Sigmoid colon (tissue), 7 donors: ENCODE measurements around the gene SLIT3. TPM values are rescaled to one million over a fixed set of nuclear protein-coding genes. Genes with fewer than 3 reads are reported as not detected.
A peak's percentile ranks its signal among the peaks of the same experiment; 100 is the strongest.

Experiments used
- DNase-seq: peaks from one replicate; pipeline ENCODE4 v3.0.0-alpha.2; 2019
- H3K27ac ChIP-seq, 4 donors: fragments of 200-600 bp; sonication (generic); one replicate each; pipeline ENCODE4 v1.5.1; 2016 to 2019; ENCODE audit warnings: mild to moderate bottlenecking in 1 of 4
- H3K27me3 ChIP-seq, 3 donors: fragments of 200-600 bp; sonication (generic); one replicate each; pipeline ENCODE4 v1.5.1; 2019; ENCODE audit warnings: mild to moderate bottlenecking in 1 of 3
- H3K36me3 ChIP-seq, 4 donors: fragments of 200-600 bp; sonication (generic); one replicate each; pipeline ENCODE4 v1.5.1; 2016 to 2019
- H3K4me1 ChIP-seq, 4 donors: fragments of 200-600 bp; sonication (generic); one replicate each; pipeline ENCODE4 v1.5.1; 2017 to 2019
- H3K4me3 ChIP-seq, 4 donors: fragments of 200-600 bp; sonication (generic); one replicate each; pipeline ENCODE4 v1.5.1; 2017 to 2019; ENCODE audit warnings: mild to moderate bottlenecking in 2 of 4, moderate library complexity in 1 of 4
- H3K9me3 ChIP-seq, 4 donors: fragments of 200-600 bp in 3 of 4; sonication (generic) in 3 of 4; one replicate each; pipeline versions ENCODE4 v1.5.1 to v1.6.1; 2013 to 2019
- EP300 ChIP-seq, 4 donors: sonication (generic); formaldehyde crosslinking; IDR thresholded peaks; one replicate each; pipeline ENCODE4 v1.6.1; 2017; ENCODE audit warnings: antibody characterized with exemption in 4 of 4
- POLR2A ChIP-seq, 2 donors: fragments of 450-650 bp; IDR thresholded peaks; one replicate each; pipeline ENCODE4 v1.6.1; 2016; ENCODE audit warnings: antibody characterized with exemption in 2 of 2, mild to moderate bottlenecking in 2 of 2, moderate library complexity in 2 of 2
- POLR2AphosphoS5 ChIP-seq, 4 donors: sonication (generic); formaldehyde crosslinking; IDR thresholded peaks; one replicate each; pipeline ENCODE4 v1.6.1; 2017; ENCODE audit warnings: antibody characterized with exemption in 4 of 4
- WGBS, 2 donors: extraction: QIAGEN DNeasy Blood & Tissue Kit; methylation state at CpG; one replicate each; pipeline ENCODE4 v1.1.7; 2013; 5-methylcytosine and 5-hydroxymethylcytosine counted together
- intact Hi-C: fragments of 100-400 bp; cut with DNase I; formaldehyde crosslinking; loops from one replicate; pipeline ENCODE4 v1.15.1; 2023
- polyA plus RNA-seq, 3 donors: library from polyadenylated mRNA; stranded (reverse); fragments of 200-250 nt; gene quantifications; one replicate each; pipeline ENCODE4 v1.2.3, GENCODE V29; 2013
- total RNA-seq, 4 donors: library from RNA; depleted of rRNA; stranded (reverse); fragments of >200 nt; gene quantifications; one replicate each; pipeline ENCODE4 v1.1.0, GENCODE V29; 2016
- TF ChIP-seq, protein P1 (sequence below), 4 experiments: fragments of 450-650 bp in 3 of 4; fragments of 200-600 bp in 1 of 4; IDR thresholded peaks; one replicate each; pipeline ENCODE4 v1.5.1; 2016 to 2019; ENCODE audit warnings: antibody characterized with exemption in 4 of 4, mild to moderate bottlenecking in 3 of 4, moderate library complexity in 2 of 4
- donor health status: healthy with polysubstance abuse.
- donor health status: Bipolar disorder and iron deficiency.
- donor health status: healthy.

SLIT3 gene
- total and polyA plus RNA-seq, 7 donors: 0.23 to 46.3 (median 30.0) TPM

GRCh38 chr5:168869615-168870227 is 431.2 kb downstream of the SLIT3 start:
- DNase-seq: no peak
- peaks cover 0 to 12% (median 2%) of the 10 kb centered on the region in 4 donors for H3K4me1 ChIP-seq
- no peaks in the 10 kb centered on the region for H3K36me3 ChIP-seq
- intact Hi-C loops: no loop called here
- 59 to 68% methylated on average over 12 of the region's 12 CpGs for WGBS, 2 donors
- no peaks in the 10 kb centered on the region for H3K27me3 ChIP-seq
- TF ChIP-seq POLR2AphosphoS5 (IDR thresholded peaks at IDR 0.05): no peak
- no peak for TF ChIP-seq POLR2A (IDR thresholded peaks at IDR 0.05)
- TF ChIP-seq EP300 (IDR thresholded peaks at IDR 0.05): peak in 1 of 4 donors; percentile 37
- TF ChIP-seq, protein P1, sequence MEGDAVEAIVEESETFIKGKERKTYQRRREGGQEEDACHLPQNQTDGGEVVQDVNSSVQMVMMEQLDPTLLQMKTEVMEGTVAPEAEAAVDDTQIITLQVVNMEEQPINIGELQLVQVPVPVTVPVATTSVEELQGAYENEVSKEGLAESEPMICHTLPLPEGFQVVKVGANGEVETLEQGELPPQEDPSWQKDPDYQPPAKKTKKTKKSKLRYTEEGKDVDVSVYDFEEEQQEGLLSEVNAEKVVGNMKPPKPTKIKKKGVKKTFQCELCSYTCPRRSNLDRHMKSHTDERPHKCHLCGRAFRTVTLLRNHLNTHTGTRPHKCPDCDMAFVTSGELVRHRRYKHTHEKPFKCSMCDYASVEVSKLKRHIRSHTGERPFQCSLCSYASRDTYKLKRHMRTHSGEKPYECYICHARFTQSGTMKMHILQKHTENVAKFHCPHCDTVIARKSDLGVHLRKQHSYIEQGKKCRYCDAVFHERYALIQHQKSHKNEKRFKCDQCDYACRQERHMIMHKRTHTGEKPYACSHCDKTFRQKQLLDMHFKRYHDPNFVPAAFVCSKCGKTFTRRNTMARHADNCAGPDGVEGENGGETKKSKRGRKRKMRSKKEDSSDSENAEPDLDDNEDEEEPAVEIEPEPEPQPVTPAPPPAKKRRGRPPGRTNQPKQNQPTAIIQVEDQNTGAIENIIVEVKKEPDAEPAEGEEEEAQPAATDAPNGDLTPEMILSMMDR (IDR thresholded peaks at IDR 0.05): no peak
- no peak overlapping the region for H3K4me3 ChIP-seq
- H3K9me3 ChIP-seq: no peaks in the 10 kb centered on the region
- peak overlapping the region in 1 of 4 donors; percentile 49 for H3K27ac ChIP-seq

- WGBS, 2 donors: 78 to 81% methylated on average over 4 of the region's 4 CpGs
- peaks cover 0 to 12% (median 2%) of the 10 kb centered on the region in 4 donors for H3K4me1 ChIP-seq
- no peak for DNase-seq
- no peak overlapping the region for H3K27ac ChIP-seq
- no peak for TF ChIP-seq POLR2AphosphoS5 (IDR thresholded peaks at IDR 0.05)
- no peak for TF ChIP-seq EP300 (IDR thresholded peaks at IDR 0.05)
- TF ChIP-seq, protein P1 (IDR thresholded peaks at IDR 0.05): no peak
- TF ChIP-seq POLR2A (IDR thresholded peaks at IDR 0.05): no peak
- H3K27me3 ChIP-seq: no peaks in the 10 kb centered on the region
- intact Hi-C loops: no loop called here
- no peak overlapping the region for H3K4me3 ChIP-seq
- H3K9me3 ChIP-seq: no peaks in the 10 kb centered on the region
- H3K36me3 ChIP-seq: no peaks in the 10 kb centered on the region
Measured at GRCh38 chr5:168867241-168867640, 433.7 kb downstream of the SLIT3 start.

GRCh38 chr5:168865968-168866367 is 435.0 kb downstream of the SLIT3 start:
- H3K36me3 ChIP-seq: no peaks in the 10 kb centered on the region
- no peak overlapping the region for H3K27ac ChIP-seq
- intact Hi-C loops: no loop called here
- TF ChIP-seq POLR2A (IDR thresholded peaks at IDR 0.05): no peak
- no peak for TF ChIP-seq EP300 (IDR thresholded peaks at IDR 0.05)
- TF ChIP-seq, protein P1 (IDR thresholded peaks at IDR 0.05): no peak
- no peaks in the 10 kb centered on the region for H3K27me3 ChIP-seq
- WGBS, 2 donors: 72 to 77% methylated on average over 5 of the region's 5 CpGs
- peaks cover 0 to 12% (median 2%) of the 10 kb centered on the region in 4 donors for H3K4me1 ChIP-seq
- no peaks in the 10 kb centered on the region for H3K9me3 ChIP-seq
- DNase-seq: no peak
- no peak overlapping the region for H3K4me3 ChIP-seq

GRCh38 chr5:168863021-168863420 is 437.9 kb downstream of the SLIT3 start:
- no peaks in the 10 kb centered on the region for H3K4me1 ChIP-seq
- TF ChIP-seq POLR2A (IDR thresholded peaks at IDR 0.05): no peak
- TF ChIP-seq, protein P1 (IDR thresholded peaks at IDR 0.05): no peak
- no peak for TF ChIP-seq POLR2AphosphoS5 (IDR thresholded peaks at IDR 0.05)
- no peak for TF ChIP-seq EP300 (IDR thresholded peaks at IDR 0.05)

GRCh38 chr5:168860503-168860902 is 440.4 kb downstream of the SLIT3 start:
- TF ChIP-seq POLR2A (IDR thresholded peaks at IDR 0.05): no peak
- no peak for TF ChIP-seq EP300 (IDR thresholded peaks at IDR 0.05)
- TF ChIP-seq, protein P1 (IDR thresholded peaks at IDR 0.05): no peak
- TF ChIP-seq POLR2AphosphoS5 (IDR thresholded peaks at IDR 0.05): no peak
- Histone ChIP-seq H3K4me1 (no peaks in the 10 kb centered on the region), H3K4me3 (no peak overlapping the region), H3K9me3 (no peaks in the 10 kb centered on the region), H3K36me3 (no peaks in the 10 kb centered on the region), H3K27me3 (no peaks in the 10 kb centered on the region), H3K27ac (no peak overlapping the region)
- intact Hi-C loops: no loop called here
- DNase-seq: no peak
- 97 to 98% methylated on average over 1 of the region's 1 CpG for WGBS, 2 donors

More at GRCh38 chr5:168863021-168863420, 437.9 kb downstream of the SLIT3 start:
- Histone ChIP-seq H3K36me3 (no peaks in the 10 kb centered on the region), H3K27me3 (no peaks in the 10 kb centered on the region), H3K4me3 (no peak overlapping the region), H3K9me3 (no peaks in the 10 kb centered on the region), H3K27ac (no peak overlapping the region)
- WGBS, 2 donors: 55 to 76% methylated on average over 5 of the region's 5 CpGs
- DNase-seq: no peak
- intact Hi-C loops: no loop called here
